ENCODE data around the gene NCK2. TPM values are rescaled to one million over a fixed set of nuclear protein-coding genes. Genes with fewer than 3 reads are reported as not detected.

NCK2 gene
- polyA plus RNA-seq, 2 of the 4 experiments (the other 2 are of a cell fraction): 17.1 to 17.8 TPM

GRCh38 chr2:105882920-105883435 lies 138.3 kb downstream of the NCK2 start:
- no peak for FAIRE-seq
- Histone ChIP-seq H3K27ac (no peak overlapping the region), H3K4me2 (no peak overlapping the region), H3K9me3 (peaks cover 4% of the 10 kb centered on the region; the same call in 2 of the 3 replicates), H3K4me1 (no peaks in the 10 kb centered on the region), H3K4me3 (no peak overlapping the region)
- ChIA-PET CTCF (no interaction called here), POLR2A (no interaction called here)
- WGBS (ENCODE audit: missing lambda C conversion rate): 96% methylated on average over 10 of the region's 10 CpGs
- no peak for TF ChIP-seq MYC (IDR thresholded peaks at IDR 0.05; ENCODE audit: borderline replicate concordance, low read length)
- TF ChIP-seq CBX2 (IDR thresholded peaks at IDR 0.05; ENCODE audit: borderline replicate concordance, low read depth): no peak
- no peak for TF ChIP-seq TP53 (CRISPR knock-in tag; IDR thresholded peaks at IDR 0.05)
- ATAC-seq: no peak
- DNase-seq (ENCODE audit: low read depth in 1 of 2, low spot score in 1 of 2): no peak

GRCh38 chr2:105883911-105884694 lies 139.4 kb downstream of the NCK2 start:
- TF ChIP-seq HES2 (IDR thresholded peaks at IDR 0.05): no peak
- TF ChIP-seq NFE2L2 (conservative IDR thresholded peaks at IDR 0.05; ENCODE audit: low read length): no peak
- no peak for TF ChIP-seq CEBPB (IDR thresholded peaks at IDR 0.05)
- TF ChIP-seq BCL3 (IDR thresholded peaks at IDR 0.05): no peak
- no peak for TF ChIP-seq NPAS2 (CRISPR knock-in tag; IDR thresholded peaks at IDR 0.05; ENCODE audit: borderline replicate concordance)
- TF ChIP-seq CTCF (IDR thresholded peaks at IDR 0.05): no peak
- TF ChIP-seq KDM1A (IDR thresholded peaks at IDR 0.05; ENCODE audit: low read depth): no peak
- no peak for TF ChIP-seq POLR2AphosphoS2 (conservative IDR thresholded peaks at IDR 0.05; ENCODE audit: low read length)
- no peak for TF ChIP-seq TFCP2L1 (CRISPR knock-in tag; IDR thresholded peaks at IDR 0.05)
- TF ChIP-seq HOXA7 (CRISPR knock-in tag; IDR thresholded peaks at IDR 0.05): no peak
- no peak for TF ChIP-seq EP300 (IDR thresholded peaks at IDR 0.05)
- no peak for TF ChIP-seq SMC3 (IDR thresholded peaks at IDR 0.05)
- Histone ChIP-seq H3K4me1 (no peaks in the 10 kb centered on the region), H3K4me3 (no peak overlapping the region), H3K27ac (no peak overlapping the region), H3K4me2 (no peak overlapping the region), H3K9me3 (no peaks in the 10 kb centered on the region; the same call in 2 of the 3 replicates)
- WGBS (ENCODE audit: missing lambda C conversion rate): 91% methylated on average over 11 of the region's 11 CpGs
- POLR2A ChIA-PET: no interaction called here
- FAIRE-seq: no peak
- no peak for DNase-seq (ENCODE audit: low read depth in 1 of 2, low spot score in 1 of 2)
- CTCF ChIA-PET: no interaction called here
- no peak for ATAC-seq

GRCh38 chr2:105885456-105885855 lies 140.7 kb downstream of the NCK2 start:
- H3K4me2 ChIP-seq: no peak overlapping the region
- POLR2A ChIA-PET: no interaction called here
- no peak for ATAC-seq

More at GRCh38 chr2:105885456-105885855, 140.7 kb downstream of the NCK2 start:
- CTCF ChIA-PET: interaction anchor here (0.9 to 1.2 kb wide), 2 partner anchors 11 to 17 kb away, joined by 3 to 4 read pairs; no protein-coding TSS in a partner anchor
- no peak for DNase-seq (ENCODE audit: low read depth in 1 of 2, low spot score in 1 of 2)
- H3K4me1 ChIP-seq: no peaks in the 10 kb centered on the region
- WGBS (ENCODE audit: missing lambda C conversion rate): 39% methylated on average over 1 of the region's 1 CpG
- FAIRE-seq: no peak
- no peak overlapping the region for H3K4me3 ChIP-seq
- TF ChIP-seq POLR2AphosphoS2 (conservative IDR thresholded peaks at IDR 0.05; ENCODE audit: low read length) (no peak), HOXB5 (CRISPR knock-in tag; IDR thresholded peaks at IDR 0.05) (no peak), ZC3H11A (IDR thresholded peaks at IDR 0.05) (no peak), FOSB (CRISPR knock-in tag; IDR thresholded peaks at IDR 0.05) (no peak), FOSL2 (IDR thresholded peaks at IDR 0.05) (no peak), FOSL2 (CRISPR knock-in tag; IDR thresholded peaks at IDR 0.05) (no peak)
- no peak overlapping the region for H3K27ac ChIP-seq
- H3K9me3 ChIP-seq: no peaks in the 10 kb centered on the region; the same call in 2 of the 3 replicates

All from A549 (cell line).